ENCODE data around the gene PTGIR. TPM values are rescaled to one million over a fixed set of nuclear protein-coding genes. Genes with fewer than 3 reads are reported as not detected.

PTGIR gene
- total RNA-seq, 1 donor from 2014 or later, result 0.38 TPM

DNA sequence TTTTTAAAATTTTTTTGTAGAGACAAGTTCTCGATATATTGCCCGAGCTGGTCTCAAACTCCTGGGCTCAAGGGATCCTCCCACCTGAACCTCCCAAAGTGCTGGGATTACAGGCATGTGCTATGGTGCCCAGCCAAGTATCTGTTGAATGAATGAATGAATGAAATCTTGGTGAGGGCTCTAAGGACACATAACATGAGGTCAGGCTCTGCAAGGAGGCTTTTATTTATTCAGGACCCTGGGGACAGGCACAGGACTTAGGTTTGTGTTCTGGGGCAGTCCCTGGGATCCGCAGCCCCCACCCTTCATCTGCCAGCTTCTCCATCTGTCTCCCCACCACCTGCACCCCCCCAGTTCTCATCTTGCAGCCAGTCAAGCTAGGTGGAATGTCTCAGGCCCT, 4.6 kb downstream of the PTGIR start:
- Mint-ChIP-seq H3K9me3 (ENCODE audit: unreplicated experiment) (no peaks in the 10 kb centered on the region), H3K27me3 (ENCODE audit: unreplicated experiment) (no peaks in the 10 kb centered on the region), H3K36me3 (ENCODE audit: unreplicated experiment) (no peaks in the 10 kb centered on the region), H3K4me3 (ENCODE audit: unreplicated experiment) (no peak overlapping the region), H3K27ac (ENCODE audit: unreplicated experiment) (no peak overlapping the region), H3K4me1 (ENCODE audit: unreplicated experiment) (peaks cover 37% of the 10 kb centered on the region)
- no peak for DNase-seq (ENCODE audit: extremely low spot score, unreplicated experiment)
- TF ChIP-seq, protein P1, sequence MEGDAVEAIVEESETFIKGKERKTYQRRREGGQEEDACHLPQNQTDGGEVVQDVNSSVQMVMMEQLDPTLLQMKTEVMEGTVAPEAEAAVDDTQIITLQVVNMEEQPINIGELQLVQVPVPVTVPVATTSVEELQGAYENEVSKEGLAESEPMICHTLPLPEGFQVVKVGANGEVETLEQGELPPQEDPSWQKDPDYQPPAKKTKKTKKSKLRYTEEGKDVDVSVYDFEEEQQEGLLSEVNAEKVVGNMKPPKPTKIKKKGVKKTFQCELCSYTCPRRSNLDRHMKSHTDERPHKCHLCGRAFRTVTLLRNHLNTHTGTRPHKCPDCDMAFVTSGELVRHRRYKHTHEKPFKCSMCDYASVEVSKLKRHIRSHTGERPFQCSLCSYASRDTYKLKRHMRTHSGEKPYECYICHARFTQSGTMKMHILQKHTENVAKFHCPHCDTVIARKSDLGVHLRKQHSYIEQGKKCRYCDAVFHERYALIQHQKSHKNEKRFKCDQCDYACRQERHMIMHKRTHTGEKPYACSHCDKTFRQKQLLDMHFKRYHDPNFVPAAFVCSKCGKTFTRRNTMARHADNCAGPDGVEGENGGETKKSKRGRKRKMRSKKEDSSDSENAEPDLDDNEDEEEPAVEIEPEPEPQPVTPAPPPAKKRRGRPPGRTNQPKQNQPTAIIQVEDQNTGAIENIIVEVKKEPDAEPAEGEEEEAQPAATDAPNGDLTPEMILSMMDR (IDR thresholded peaks at IDR 0.05), result no peak

DNA sequence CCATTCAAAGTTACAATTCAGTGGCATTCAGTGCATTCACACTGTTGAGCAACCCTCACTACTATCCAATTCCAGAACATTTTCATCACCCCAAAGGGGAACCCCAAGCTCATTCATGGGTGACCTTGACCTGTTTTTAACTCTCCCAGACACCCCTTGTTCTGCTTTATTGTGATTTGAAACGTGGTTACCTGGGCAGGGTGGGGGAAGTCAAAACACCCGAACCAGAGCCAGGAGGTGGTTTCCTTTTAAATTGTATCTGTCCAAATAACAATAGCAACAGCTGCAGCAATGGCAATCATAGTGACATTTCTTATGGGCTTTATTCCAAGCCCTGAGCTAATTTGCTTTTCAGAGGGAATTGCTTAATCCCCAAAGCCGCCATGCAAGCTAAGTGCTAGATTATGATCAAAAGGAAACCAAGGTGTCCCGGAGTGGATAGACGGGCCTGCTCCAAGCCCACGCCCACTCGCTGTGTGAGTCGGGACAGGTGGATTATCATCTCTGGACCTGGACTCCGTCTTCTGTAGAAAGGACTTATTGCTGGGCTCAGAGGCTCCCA, 6.1 kb downstream of the PTGIR start:
- H3K4me1 Mint-ChIP-seq (ENCODE audit: unreplicated experiment), result peaks cover 36% of the 10 kb centered on the region
- TF ChIP-seq, protein P1 (IDR thresholded peaks at IDR 0.05), result no peak
- DNase-seq (ENCODE audit: extremely low spot score, unreplicated experiment), result no peak
- no peaks in the 10 kb centered on the region for H3K27me3 Mint-ChIP-seq (ENCODE audit: unreplicated experiment)
- H3K4me3 Mint-ChIP-seq (ENCODE audit: unreplicated experiment), result no peak overlapping the region
- H3K9me3 Mint-ChIP-seq (ENCODE audit: unreplicated experiment), result no peaks in the 10 kb centered on the region
- H3K36me3 Mint-ChIP-seq (ENCODE audit: unreplicated experiment), result no peaks in the 10 kb centered on the region
- H3K27ac Mint-ChIP-seq (ENCODE audit: unreplicated experiment), result no peak overlapping the region

DNA sequence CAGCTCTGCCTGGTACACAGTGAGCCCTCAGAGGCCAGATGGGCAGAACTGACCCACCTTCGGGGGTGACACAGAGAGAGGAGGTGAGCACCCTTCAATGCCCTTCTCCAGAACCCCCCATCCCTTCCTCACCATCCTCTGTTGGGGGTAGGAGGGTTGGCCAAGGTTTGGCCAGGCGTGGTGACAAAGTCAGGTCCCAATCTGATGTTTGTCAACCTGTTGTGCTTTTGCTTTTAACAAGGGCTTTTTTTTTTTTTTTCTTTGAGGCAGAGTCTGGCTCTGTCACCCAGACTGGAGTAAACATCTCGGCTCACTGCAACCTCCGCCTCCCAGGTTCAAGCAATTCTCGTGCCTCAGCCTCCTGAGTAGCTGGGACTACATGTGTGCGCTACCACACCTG, 7.3 kb downstream of the PTGIR start:
- Mint-ChIP-seq H3K4me3 (ENCODE audit: unreplicated experiment) (no peak overlapping the region), H3K27me3 (ENCODE audit: unreplicated experiment) (no peaks in the 10 kb centered on the region), H3K4me1 (ENCODE audit: unreplicated experiment) (peaks cover 36% of the 10 kb centered on the region), H3K9me3 (ENCODE audit: unreplicated experiment) (no peaks in the 10 kb centered on the region), H3K36me3 (ENCODE audit: unreplicated experiment) (no peaks in the 10 kb centered on the region), H3K27ac (ENCODE audit: unreplicated experiment) (no peak overlapping the region)
- TF ChIP-seq, protein P1 (IDR thresholded peaks at IDR 0.05), result no peak
- no peak for DNase-seq (ENCODE audit: extremely low spot score, unreplicated experiment)

DNA sequence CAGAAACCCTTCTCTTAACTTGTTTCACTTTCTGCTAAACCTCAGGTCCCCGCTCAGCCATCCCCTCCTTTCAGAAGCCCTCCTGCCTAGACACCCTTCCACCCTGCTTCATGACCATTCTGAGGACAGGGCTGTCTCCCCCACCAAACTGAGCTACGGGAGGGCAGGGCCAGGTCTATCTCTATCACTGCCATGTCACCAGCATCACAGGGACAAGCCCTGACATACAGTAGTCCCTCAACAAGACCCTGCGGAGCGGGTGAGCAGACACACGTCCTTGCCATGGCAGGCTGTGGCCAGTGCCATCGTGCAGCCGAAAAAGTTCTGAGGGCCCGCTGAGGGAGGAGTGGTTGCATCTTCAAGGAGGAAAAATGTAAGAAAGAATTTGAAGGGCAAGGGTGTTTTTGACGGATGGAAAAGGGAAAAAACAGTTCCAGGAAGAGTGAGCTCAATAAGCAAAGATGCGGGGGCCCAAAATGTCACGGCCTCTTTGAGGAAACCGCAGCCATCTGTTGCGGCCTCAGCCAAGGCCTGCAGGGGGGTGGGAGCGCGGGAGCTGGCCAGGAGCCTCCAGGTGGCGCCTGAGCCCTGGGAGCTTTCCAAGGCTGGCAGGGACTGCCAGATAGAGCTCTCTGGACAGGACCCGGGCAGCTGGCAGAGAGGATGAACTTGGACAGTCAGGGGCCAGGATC, 8.1 kb downstream of the PTGIR start:
- Mint-ChIP-seq H3K27me3 (ENCODE audit: unreplicated experiment) (no peaks in the 10 kb centered on the region), H3K36me3 (ENCODE audit: unreplicated experiment) (no peaks in the 10 kb centered on the region), H3K27ac (ENCODE audit: unreplicated experiment) (peak overlapping the region; percentile 52), H3K4me1 (ENCODE audit: unreplicated experiment) (peaks cover 33% of the 10 kb centered on the region), H3K4me3 (ENCODE audit: unreplicated experiment) (no peak overlapping the region), H3K9me3 (ENCODE audit: unreplicated experiment) (no peaks in the 10 kb centered on the region)
- TF ChIP-seq, protein P1 (IDR thresholded peaks at IDR 0.05), result peak; percentile 58
- DNase-seq (ENCODE audit: extremely low spot score, unreplicated experiment), result no peak

DNA sequence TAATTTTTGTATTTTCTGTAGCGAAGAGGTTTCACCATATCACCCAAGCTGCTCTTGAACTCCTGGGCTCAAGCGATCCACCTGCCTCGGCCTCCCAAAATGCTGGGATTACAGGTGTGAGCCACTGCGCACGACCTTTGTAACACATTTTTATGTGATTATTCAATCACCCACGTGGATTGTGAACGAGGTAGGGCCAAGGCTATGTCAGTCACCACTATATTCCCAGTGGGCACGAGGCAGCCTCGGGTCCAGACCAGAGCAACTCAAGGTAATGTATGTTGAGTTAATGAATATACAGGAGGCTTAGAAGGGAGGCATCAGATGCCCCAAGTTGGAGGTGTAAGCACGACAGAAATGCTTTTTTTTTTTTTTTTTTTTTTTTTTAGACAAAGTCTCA, 8.9 kb downstream of the PTGIR start:
- Mint-ChIP-seq H3K4me1 (ENCODE audit: unreplicated experiment) (peaks cover 27% of the 10 kb centered on the region), H3K4me3 (ENCODE audit: unreplicated experiment) (no peak overlapping the region), H3K27me3 (ENCODE audit: unreplicated experiment) (no peaks in the 10 kb centered on the region), H3K27ac (ENCODE audit: unreplicated experiment) (no peak overlapping the region), H3K9me3 (ENCODE audit: unreplicated experiment) (no peaks in the 10 kb centered on the region), H3K36me3 (ENCODE audit: unreplicated experiment) (no peaks in the 10 kb centered on the region)
- TF ChIP-seq, protein P1 (IDR thresholded peaks at IDR 0.05), result no peak
- no peak for DNase-seq (ENCODE audit: extremely low spot score, unreplicated experiment)
